Stimulated activated CD4-positive, alpha-beta T cell treated with anti-CD3 and anti-CD28 coated beads, Interleukin-4, amount 100 ng/mL, for 1 hour (primary cell): ENCODE measurements around the gene EML2.

Experiments
- DNase-seq: peaks from one replicate; pipeline ENCODE4 v3.0.0-alpha.2; 2020

Gene EML2

GRCh38 chr19:45585158-45585577 lies 54.0 kb downstream of the EML2 start:
- DNase-seq = no peak

GRCh38 chr19:45584332-45585157 lies 54.7 kb downstream of the EML2 start, which contains the start of gene OPA3:
Gene OPA3, minus strand, starts transcription at chr19:45584802. Its CDS starts 38 bp downstream, at chr19:45584764.
- DNase-seq = peak; percentile 99

DNA sequence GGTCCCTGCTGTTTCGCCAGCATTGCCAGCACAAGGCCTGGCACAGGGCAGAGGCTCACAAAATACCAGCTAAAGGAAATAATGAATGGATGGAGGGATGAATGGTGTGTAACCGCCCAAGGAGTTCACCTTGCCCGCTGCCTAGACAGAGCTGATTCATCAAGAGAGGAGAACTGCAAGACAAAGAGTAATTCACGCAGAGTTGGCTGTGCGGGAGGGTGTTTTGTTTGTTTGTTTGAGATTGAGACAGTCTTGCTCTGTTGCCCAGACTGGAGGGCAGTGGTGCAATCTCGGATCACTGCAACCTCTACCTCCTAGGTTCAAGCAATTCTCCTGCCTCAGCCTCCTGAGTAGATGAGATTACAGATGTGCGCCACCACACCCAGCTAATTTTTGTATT lies 57.6 kb downstream of the EML2 start:
- no peak for DNase-seq

GRCh38 chr19:45578861-45579260 lies 60.3 kb downstream of the EML2 start:
- DNase-seq = no peak

- no peak for DNase-seq
Observed at GRCh38 chr19:45577111-45577905, 61.9 kb downstream of the EML2 start.

DNA sequence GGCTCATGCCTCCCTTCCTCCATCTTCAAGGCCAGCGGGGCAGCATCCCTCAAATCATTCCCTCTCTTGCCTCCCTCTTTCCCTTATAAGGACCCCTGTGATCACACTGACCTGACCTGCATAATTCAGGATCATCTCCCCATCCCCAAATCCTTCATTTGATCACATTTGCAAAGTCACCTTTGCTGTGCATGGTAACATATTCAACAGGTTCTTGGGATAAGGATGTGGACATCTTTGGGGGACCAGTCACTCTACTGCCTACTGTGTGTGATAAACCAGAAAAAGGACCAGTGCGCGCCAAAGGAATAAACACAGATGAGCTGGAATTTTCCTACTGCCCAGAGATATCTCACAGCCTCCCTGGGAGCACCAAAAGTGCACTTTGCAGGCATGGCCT lies 62.5 kb downstream of the EML2 start:
- no peak for DNase-seq

DNA sequence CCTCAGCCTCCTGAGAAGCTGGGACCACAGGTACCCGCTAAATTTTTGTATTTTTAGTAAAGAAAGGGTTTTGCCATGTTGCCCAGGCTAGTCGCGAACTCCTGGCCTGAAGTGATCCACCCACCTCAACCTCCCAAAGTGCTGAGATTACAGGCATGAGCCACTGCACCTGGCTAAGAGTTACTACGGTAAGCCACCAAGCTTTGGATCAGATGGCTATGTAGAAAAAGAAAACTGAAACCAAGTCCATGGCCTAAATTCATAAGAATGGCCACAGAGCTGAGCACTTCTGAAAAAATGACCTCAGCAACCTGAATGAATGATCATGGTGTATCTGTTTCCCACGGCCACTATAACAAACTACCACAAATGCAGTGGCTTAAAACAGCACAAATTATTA lies 64.0 kb downstream of the EML2 start:
- DNase-seq = no peak

DNA sequence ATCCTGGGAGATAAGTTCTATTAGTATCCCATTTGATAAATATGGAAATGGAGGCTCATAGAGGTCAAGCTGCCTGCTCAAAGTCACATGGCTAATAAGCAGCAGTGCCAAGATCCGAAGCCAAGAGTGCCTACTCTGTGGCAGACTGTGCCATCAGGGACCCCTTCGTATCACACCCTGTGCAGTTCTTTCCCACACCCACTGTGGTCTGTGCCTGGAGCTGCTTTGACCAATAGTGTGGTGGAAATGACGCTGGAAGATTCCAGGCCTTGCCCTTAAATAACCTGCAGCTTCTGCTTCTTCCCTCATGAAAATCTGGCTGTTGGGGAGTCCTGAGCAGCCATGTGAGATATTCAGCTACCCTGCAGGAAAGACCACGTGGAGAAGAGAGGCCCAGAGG lies 64.7 kb downstream of the EML2 start:
- no peak for DNase-seq

DNA sequence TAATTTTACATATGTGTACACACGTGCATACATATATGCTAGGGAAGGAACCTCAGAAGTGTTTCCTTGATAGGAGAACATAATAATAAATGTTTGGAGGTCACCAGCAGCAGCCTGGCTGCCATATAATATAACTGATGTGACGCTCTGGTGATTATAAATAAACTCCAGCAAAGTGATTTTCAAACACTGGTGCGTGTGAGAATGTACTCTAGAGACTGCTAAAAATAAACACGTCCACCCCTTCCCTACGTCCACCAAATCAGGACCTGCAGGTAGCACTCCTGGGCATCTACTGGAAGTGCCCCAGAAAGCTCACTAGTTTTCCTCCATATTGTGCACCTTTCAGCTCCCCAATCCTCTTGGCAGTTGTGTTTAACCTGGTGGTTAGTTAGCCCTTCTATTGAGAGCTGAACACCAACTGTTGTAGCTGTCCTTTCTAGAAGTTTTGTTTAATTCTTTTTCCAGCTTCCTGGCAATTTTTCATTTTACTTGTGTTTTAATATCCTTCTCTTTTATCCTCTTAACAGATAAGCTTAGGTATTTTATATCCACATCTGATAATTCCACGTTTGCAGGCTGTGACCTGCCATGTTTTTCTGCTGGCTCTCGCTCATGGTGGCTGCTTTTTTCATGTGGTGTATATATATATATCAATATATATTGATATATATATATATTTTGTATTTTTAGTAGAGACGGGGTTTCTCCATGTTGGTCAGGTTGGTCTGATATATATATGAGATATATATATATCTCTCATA lies 67.6 kb downstream of the EML2 start:
- no peak for DNase-seq

- DNase-seq = peak; percentile 59
Observed at GRCh38 chr19:45569619-45570421, 69.4 kb downstream of the EML2 start.

DNA sequence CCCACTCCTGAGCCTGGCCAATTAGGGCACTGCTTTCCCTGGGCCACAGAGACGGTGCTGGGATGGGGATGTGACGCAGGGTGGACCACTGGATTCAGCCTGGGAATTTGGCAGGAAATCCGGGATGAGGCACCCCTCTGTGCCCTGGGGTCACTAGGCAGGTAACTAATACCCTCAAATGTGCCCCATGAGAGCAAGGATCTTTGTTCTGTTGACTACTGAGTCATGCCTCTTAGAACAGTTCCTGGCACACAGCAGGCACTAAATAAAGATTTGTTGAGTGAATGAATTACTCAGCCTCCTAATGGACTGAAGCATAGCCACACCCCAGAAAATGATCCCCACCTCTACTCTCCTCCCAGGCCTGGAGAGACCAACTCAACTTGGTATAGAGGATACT lies 70.5 kb downstream of the EML2 start:
- no peak for DNase-seq

- DNase-seq = no peak
Observed at GRCh38 chr19:45567609-45568008, 71.6 kb downstream of the EML2 start.

DNA sequence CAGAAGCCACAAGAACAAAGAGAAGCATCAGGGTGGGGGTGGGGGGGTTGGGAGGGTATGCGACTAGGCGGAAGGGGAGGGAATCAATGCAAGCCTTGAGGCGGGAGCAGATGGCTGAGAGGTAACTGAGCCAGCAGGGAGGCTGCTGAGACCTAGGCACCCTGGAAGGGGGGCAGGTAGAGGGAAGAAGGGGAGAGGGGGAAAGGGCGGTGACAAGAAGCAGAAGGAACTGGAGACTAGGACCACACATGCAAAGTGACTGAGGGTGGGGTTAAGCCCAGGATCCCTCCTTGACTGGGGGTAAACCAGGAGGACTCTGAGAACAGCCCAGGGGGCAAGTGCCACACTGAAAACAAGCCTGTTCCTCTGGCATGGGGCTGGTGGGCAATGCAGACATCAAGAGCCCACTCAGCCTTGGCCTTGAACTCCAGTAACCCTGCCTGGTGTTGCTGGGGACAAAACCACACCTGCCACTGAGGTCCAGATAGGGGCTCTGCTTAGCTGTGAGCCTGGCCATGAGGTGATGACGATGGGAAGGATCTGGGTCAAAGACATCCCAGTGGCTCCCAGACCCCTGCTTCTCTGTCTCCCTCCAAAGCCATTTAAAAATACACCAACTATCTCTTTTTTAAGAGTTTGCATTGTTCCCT lies 74.9 kb downstream of the EML2 start:
- DNase-seq = no peak

- DNase-seq = no peak
Observed at GRCh38 chr19:45560686-45561085, 78.5 kb downstream of the EML2 start.

DNA sequence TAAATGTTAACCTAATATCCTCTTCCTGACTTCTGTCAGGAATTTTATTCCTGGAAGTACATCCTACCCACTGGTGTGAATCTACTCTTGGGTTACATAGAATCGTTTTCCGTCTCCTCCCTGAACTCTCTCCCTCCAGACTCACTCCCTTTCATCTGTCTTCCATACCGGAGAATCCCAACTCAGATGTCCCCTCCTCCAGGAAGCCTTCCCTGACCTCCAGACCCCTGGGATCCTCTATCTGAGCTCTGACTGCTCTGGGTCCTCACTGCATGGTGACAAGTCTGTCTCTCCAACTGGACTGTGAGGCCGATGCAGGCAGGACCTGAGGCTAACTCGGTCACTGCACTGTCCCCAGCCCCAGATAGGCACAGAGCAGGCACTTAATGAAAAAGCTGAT lies 79.2 kb downstream of the EML2 start:
- no peak for DNase-seq
